GM21529 (cell line): ENCODE measurements around the gene DLGAP1.
A peak's percentile ranks its signal among the peaks of the same experiment; 100 is the strongest.
"Not testable (repeated sequence)": the region's sequence is repeated elsewhere in the genome, so short reads cannot be mapped to it uniquely, and the experiment has no call there.

ENCODE experiments used
- ATAC-seq: cut with Tn5 transposase; IDR thresholded peaks from one replicate; pipeline ENCODE4 v1.9.1; 2021; ENCODE audit not compliant: unreplicated experiment

DLGAP1 gene

DNA sequence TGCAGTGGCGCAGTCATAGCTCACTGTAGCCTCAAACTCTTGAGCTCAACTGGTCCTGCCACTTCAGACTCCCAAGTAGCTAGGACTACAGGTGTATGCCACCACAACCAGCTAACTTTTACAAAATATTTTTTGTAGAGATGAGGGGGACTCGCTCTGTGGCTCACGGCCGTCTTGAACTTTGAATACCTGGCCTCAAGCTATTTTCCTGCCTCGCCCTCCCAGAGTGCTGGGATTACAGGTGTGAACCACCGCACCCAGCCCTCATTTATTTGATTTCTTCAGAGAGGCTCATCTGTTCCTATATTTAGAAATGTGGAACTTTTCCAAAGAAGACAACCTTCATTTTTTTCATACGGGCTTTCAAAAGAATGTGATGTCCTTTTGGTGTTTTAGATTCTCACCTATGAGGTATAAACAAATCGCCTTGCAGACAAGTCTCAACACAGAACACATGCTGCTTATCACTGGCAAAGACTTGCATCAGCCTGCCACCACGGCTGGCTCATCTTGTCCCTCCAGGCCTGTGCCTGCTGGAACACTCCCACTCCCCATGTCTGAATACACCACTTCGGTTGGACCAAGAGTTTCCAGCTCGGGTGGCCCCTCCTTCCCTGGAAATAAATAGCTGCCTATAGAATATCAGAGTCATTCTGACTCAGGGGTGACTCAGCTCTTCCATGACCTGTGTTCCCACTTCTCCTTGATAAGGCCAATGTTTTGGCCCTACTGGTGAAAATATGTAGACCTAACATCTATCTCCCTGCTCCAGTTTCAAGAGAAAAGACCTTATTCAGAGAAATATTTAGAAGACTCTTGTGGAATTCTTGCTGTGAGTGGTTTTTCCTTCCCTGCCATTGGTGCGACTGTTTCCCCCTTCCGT lies 802.5 kb downstream of the DLGAP1 start:
- no peak for ATAC-seq

- no peak for ATAC-seq
Measured at GRCh38 chr18:3651266-3651665, 803.8 kb downstream of the DLGAP1 start.

DNA sequence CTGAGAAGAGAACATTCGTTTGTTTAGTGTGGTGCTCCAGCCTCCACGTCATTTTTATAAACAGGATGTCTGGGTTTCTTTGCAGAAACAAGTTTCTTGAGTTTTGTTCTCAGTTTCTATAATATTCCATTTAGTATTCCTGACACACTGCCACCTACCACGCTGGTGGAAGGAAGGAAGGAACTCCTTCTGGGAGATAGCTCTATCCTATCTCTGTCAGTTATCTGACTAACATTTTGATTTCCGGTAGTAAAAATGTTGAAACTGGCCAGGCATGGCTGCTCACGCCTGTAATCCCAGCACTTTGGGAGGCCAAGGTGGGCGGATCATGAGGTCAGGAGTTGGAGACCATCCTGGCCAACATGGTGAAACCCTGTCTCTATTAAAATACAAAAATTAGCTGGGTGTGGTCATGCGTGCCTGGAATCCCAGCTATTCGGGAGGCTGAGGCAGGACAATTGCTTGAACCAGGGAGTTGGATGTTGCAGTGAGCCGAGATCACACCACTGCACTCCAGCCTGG lies 804.5 kb downstream of the DLGAP1 start:
- ATAC-seq = not testable (repeated sequence)

GRCh38 chr18:3649633-3650426 lies 805.3 kb downstream of the DLGAP1 start:
- no peak for ATAC-seq

- no peak for ATAC-seq
Measured at GRCh38 chr18:3649135-3649632, 805.9 kb downstream of the DLGAP1 start.

- no peak for ATAC-seq
Measured at GRCh38 chr18:3648641-3649040, 806.5 kb downstream of the DLGAP1 start.

- no peak for ATAC-seq
Measured at GRCh38 chr18:3648200-3648599, 806.9 kb downstream of the DLGAP1 start.

DNA sequence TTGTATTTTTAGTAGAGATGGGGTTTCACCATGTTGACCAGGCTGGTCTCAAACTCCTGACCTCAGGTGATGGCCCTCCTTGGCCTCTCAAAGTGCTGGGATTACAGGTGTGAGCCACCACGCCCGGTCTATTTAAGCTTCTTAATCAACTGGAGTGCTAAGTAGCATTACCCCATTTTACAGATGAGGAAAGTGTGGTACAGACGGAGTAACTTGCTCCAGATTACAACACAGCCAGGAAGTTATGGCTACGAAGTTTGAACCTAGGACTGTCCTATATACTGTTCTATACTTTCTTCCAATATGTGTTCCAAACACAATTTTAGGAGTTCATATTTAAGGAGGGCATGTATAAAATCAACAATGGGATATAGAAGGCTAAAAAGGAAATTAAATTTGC lies 807.5 kb downstream of the DLGAP1 start:
- ATAC-seq = no peak

- no peak for ATAC-seq
Measured at GRCh38 chr18:3645384-3646156, 809.5 kb downstream of the DLGAP1 start.

GRCh38 chr18:3634250-3634939 lies 820.7 kb downstream of the DLGAP1 start:
- no peak for ATAC-seq

DNA sequence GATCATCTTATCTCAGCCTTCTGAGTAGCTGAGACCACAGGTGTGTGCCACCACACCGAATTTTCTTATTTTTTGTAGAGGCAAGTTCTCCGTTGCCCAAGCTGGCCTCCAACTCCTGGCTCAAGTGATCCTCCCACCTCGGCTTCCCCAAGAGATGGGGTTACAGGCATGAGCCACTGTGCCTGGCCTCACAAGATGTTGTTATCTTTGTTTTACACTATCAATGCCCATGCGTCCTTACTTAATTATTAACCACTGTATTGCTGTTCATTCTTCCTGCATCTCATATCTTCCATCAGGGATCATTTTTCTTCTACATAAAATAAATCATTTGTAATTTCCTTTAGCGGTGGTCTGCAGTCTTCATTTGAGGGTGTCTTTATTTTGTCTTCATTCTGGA lies 823.2 kb downstream of the DLGAP1 start:
- ATAC-seq = no peak

- no peak for ATAC-seq
Measured at GRCh38 chr18:3626929-3627458, 828.1 kb downstream of the DLGAP1 start.

GRCh38 chr18:3625742-3626091 lies 829.4 kb downstream of the DLGAP1 start:
- ATAC-seq = no peak

DNA sequence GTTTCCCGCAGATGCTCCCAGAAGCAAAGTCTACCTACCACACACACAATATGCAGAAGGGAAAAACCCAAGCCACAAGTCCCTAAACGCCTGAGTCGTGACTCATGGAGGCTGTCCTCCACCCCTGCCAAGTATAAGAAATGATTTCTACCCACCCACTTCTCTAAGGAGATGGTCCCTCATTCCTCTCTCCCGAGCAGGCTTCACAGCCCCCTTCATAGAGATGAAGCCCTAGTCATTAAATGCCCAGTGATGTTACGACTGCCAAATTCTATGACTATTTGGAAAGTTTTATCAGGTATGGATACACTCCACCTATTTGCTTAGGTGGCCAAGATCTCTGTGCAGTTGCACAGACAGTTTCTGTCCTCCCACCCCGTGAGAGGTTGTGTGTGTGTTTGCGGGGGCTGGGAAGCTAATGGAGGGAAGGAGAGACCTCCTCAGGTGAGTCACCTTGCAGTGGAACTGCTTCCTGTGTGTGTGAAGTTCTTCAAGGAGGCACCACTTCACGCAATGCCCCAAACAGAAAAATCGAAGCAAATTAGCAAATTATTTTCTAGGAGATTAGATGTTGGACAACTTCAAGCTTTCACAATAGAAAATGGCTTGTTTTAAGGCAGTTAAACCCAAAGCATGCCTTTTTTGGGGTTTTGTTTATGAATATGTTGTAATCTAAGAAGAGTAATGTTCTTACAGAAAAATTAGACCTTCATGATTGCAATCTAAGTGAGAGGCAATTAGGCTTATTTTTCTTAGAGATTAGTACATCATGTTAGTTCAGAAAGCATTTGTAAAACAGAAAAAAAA lies 830.0 kb downstream of the DLGAP1 start:
- ATAC-seq = peak; percentile 49

DNA sequence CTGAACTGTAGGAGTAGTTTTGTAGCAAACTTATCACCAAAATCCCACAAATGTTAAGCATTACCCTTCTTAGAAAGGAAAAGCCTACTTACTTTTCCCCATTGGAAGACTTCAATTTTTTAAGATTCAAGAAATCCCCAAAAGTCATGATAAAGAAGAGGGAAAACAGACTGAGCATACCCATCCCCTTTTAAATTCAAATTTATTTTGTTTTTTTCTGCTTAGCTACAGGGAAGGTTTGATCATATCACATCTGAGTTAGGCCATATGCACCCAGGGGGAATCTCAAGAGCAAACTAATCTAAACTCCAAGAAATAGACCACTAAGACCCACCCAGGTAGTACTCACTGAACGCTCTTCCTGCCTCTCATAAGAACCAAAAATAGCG lies 830.6 kb downstream of the DLGAP1 start:
- no peak for ATAC-seq

- ATAC-seq = no peak
Measured at GRCh38 chr18:3623769-3624545, 831.1 kb downstream of the DLGAP1 start.

DNA sequence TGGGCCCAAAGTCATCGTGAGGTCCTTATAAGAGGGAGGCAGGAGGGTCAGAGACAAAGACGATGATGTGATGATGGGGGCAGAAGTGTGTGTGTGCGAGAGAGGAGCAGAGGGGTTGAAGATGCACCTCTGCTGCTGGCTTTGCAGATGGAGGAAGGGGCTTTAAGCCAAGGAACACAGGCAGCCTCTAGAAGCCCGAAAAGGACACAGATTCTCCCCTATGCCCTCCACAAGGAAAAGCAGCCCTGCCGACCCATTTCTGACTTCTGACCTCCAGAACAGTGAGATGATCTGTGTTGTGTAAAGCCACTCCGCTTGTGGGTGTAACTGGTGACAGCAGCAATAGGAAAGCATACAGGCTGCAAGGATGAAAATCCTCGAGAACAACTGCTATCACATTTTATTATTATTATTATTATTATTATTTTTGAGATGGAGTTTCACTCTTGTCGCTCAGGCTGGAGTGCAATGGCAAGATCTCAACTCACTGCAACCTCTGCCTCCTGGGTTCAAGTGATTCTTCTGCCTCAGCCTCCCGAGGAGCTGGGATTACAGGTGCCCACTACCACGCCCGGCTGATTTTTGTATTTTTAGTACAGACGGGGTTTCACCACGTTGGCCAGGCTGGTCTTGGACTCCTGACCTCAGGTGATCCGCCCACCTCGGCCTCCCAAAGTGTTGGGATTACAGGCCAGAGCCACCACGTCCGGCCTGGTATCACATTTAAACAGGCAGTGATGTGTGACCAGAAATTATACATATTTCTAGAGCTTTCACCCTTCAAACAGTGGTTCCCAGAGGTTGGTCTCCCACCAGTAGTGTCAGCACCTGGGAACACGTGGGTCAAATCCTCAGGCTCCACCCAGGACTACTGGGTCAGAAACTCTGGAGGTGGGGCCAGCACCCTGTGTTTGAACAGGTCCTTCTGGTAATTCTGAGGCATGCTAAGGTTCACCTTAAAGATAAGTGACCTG lies 834.7 kb downstream of the DLGAP1 start:
- no peak for ATAC-seq
